ENCODE results near the gene GREM2.

Gene GREM2

DNA sequence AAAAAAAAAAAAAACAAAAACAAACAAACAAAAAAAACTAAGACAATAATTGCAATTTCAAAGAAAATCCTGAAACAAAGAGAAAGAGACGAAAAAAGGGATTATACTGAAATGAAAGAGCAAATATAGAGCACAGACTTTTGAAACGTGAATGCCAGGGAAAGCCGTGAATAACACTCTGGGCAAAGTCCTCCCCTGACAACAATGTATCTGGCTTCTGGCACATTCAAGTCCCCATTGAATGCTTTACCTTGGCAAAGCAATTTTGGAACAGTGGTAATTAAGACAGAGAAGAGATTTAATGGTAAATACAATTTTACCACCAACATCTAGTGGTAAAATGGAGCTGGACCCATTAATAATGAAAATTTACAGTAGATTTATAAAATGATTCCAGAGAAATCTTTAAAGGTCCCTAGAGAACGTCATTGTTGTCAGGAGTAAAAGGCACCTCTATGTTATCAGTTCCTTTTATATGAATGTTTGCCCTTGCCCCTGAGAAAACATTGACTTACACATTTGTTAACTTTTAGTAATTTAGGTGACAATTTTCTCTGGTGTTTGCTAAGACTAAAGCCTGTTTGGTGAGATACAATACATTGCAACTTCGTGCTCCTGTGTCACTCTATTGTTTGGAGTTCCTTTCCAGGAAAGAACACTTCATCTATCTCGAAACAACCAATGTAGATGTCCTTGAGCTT, 89.7 kb downstream of the GREM2 start:
- Histone ChIP-seq H3K27me3 (ENCODE audit: insufficient read depth, low read length, poor library complexity, severe bottlenecking) (no peaks in the 10 kb centered on the region), H3K36me3 (ENCODE audit: insufficient read depth, low read length) (no peaks in the 10 kb centered on the region), H3K79me2 (ENCODE audit: insufficient read depth, low read length) (no peaks in the 10 kb centered on the region), H3K4me2 (ENCODE audit: low read depth, low read length, poor library complexity, severe bottlenecking) (no peak overlapping the region), H3K9me2 (replicated peaks; ENCODE audit: low read depth, low read length) (no peaks in the 10 kb centered on the region), H3K4me1 (ENCODE audit: insufficient read depth, low read length, poor library complexity, severe bottlenecking) (no peaks in the 10 kb centered on the region), H3F3A (ENCODE audit: low read depth) (no peaks in the 10 kb centered on the region), H3K9ac (ENCODE audit: low read depth, low read length, poor library complexity, severe bottlenecking) (no peak overlapping the region), H3K9me3 (ENCODE audit: insufficient read depth, low read depth, low read length) (no peaks in the 10 kb centered on the region), H2AFZ (ENCODE audit: low read length) (no peak overlapping the region), H4K20me1 (ENCODE audit: insufficient read depth, low read length, poor library complexity, severe bottlenecking) (no peaks in the 10 kb centered on the region), H3K4me3 (ENCODE audit: low read length, poor library complexity, severe bottlenecking) (no peak overlapping the region)
- TF ChIP-seq, protein P1, sequence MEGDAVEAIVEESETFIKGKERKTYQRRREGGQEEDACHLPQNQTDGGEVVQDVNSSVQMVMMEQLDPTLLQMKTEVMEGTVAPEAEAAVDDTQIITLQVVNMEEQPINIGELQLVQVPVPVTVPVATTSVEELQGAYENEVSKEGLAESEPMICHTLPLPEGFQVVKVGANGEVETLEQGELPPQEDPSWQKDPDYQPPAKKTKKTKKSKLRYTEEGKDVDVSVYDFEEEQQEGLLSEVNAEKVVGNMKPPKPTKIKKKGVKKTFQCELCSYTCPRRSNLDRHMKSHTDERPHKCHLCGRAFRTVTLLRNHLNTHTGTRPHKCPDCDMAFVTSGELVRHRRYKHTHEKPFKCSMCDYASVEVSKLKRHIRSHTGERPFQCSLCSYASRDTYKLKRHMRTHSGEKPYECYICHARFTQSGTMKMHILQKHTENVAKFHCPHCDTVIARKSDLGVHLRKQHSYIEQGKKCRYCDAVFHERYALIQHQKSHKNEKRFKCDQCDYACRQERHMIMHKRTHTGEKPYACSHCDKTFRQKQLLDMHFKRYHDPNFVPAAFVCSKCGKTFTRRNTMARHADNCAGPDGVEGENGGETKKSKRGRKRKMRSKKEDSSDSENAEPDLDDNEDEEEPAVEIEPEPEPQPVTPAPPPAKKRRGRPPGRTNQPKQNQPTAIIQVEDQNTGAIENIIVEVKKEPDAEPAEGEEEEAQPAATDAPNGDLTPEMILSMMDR (conservative IDR thresholded peaks at IDR 0.05; ENCODE audit: low read length) = no peak
- no peak for TF ChIP-seq EZH2phosphoT487 (IDR thresholded peaks at IDR 0.05; ENCODE audit: borderline replicate concordance)

- H3K4me1 ChIP-seq (ENCODE audit: insufficient read depth, low read length, poor library complexity, severe bottlenecking) = no peaks in the 10 kb centered on the region
- no peaks in the 10 kb centered on the region for H3K27me3 ChIP-seq (ENCODE audit: insufficient read depth, low read length, poor library complexity, severe bottlenecking)
- H3K4me2 ChIP-seq (ENCODE audit: low read depth, low read length, poor library complexity, severe bottlenecking) = no peak overlapping the region
- H3K4me3 ChIP-seq (ENCODE audit: low read length, poor library complexity, severe bottlenecking) = no peak overlapping the region
- no peaks in the 10 kb centered on the region for H3F3A ChIP-seq (ENCODE audit: low read depth)
- TF ChIP-seq, protein P1 (conservative IDR thresholded peaks at IDR 0.05; ENCODE audit: low read length) = no peak
- TF ChIP-seq EZH2phosphoT487 (IDR thresholded peaks at IDR 0.05; ENCODE audit: borderline replicate concordance) = no peak
- no peaks in the 10 kb centered on the region for H3K36me3 ChIP-seq (ENCODE audit: insufficient read depth, low read length)
- H3K9me2 ChIP-seq (replicated peaks; ENCODE audit: low read depth, low read length) = no peaks in the 10 kb centered on the region
- H3K9me3 ChIP-seq (ENCODE audit: insufficient read depth, low read depth, low read length) = no peaks in the 10 kb centered on the region
- H4K20me1 ChIP-seq (ENCODE audit: insufficient read depth, low read length, poor library complexity, severe bottlenecking) = no peaks in the 10 kb centered on the region
- H3K9ac ChIP-seq (ENCODE audit: low read depth, low read length, poor library complexity, severe bottlenecking) = no peak overlapping the region
- H3K79me2 ChIP-seq (ENCODE audit: insufficient read depth, low read length) = no peaks in the 10 kb centered on the region
- no peak overlapping the region for H2AFZ ChIP-seq (ENCODE audit: low read length)
Observed at GRCh38 chr1:240517891-240518290, 94.1 kb downstream of the GREM2 start.

GRCh38 chr1:240516069-240516468, 95.9 kb downstream of the GREM2 start:
- TF ChIP-seq, protein P1 (conservative IDR thresholded peaks at IDR 0.05; ENCODE audit: low read length) = no peak

More at GRCh38 chr1:240516069-240516468, 95.9 kb downstream of the GREM2 start:
- Histone ChIP-seq H2AFZ (ENCODE audit: low read length) (no peak overlapping the region), H3K36me3 (ENCODE audit: insufficient read depth, low read length) (no peaks in the 10 kb centered on the region), H4K20me1 (ENCODE audit: insufficient read depth, low read length, poor library complexity, severe bottlenecking) (no peaks in the 10 kb centered on the region), H3K4me2 (ENCODE audit: low read depth, low read length, poor library complexity, severe bottlenecking) (no peak overlapping the region), H3K9me3 (ENCODE audit: insufficient read depth, low read depth, low read length) (no peaks in the 10 kb centered on the region), H3K4me1 (ENCODE audit: insufficient read depth, low read length, poor library complexity, severe bottlenecking) (no peaks in the 10 kb centered on the region), H3K9ac (ENCODE audit: low read depth, low read length, poor library complexity, severe bottlenecking) (no peak overlapping the region), H3K4me3 (ENCODE audit: low read length, poor library complexity, severe bottlenecking) (no peak overlapping the region), H3K79me2 (ENCODE audit: insufficient read depth, low read length) (no peaks in the 10 kb centered on the region), H3K9me2 (replicated peaks; ENCODE audit: low read depth, low read length) (no peaks in the 10 kb centered on the region), H3F3A (ENCODE audit: low read depth) (no peaks in the 10 kb centered on the region), H3K27me3 (ENCODE audit: insufficient read depth, low read length, poor library complexity, severe bottlenecking) (no peaks in the 10 kb centered on the region)

All from Loucy (cell line).